Gastroesophageal sphincter (tissue), 4 donors: ENCODE results near the gene NFAM1. TPM values are rescaled to one million over a fixed set of nuclear protein-coding genes. Genes with fewer than 3 reads are reported as not detected.

Experiments
- ATAC-seq: fragments of 150-250 bp; one replicate; pipeline ENCODE4 v1.9.1; 2016; ENCODE audit warnings: mild to moderate bottlenecking, moderate library complexity
- H3K27ac ChIP-seq, 4 donors: fragments of 200-600 bp; sonication (generic) in 3 of 4; 1 replicate in 3 of 4; 2 replicates in 1 of 4; pipeline ENCODE4 v1.5.1; 2016 to 2019
- H3K27me3 ChIP-seq: fragments of 200-600 bp; sonication (generic); one replicate; pipeline ENCODE4 v1.5.1; 2019
- H3K36me3 ChIP-seq, 2 donors: fragments of 200-600 bp; sonication (generic); one replicate each; pipeline ENCODE4 v1.5.1; 2019; ENCODE audit warnings: control low read depth in 1 of 2
- H3K4me1 ChIP-seq, 3 donors: fragments of 200-600 bp; sonication (generic); 1 replicate in 2 of 3; 2 replicates in 1 of 3; pipeline ENCODE4 v1.5.1; 2016 to 2019; ENCODE audit warnings: control low read depth in 2 of 3
- H3K4me3 ChIP-seq, 2 donors: fragments of 200-600 bp; sonication (generic); one replicate each; pipeline ENCODE4 v1.5.1; 2019; ENCODE audit warnings: mild to moderate bottlenecking in 1 of 2, moderate library complexity in 1 of 2
- H3K9me3 ChIP-seq, 3 donors: fragments of 200-600 bp; sonication (generic); one replicate each; pipeline ENCODE4 v1.5.1; 2017 to 2019; ENCODE audit warnings: control low read depth in 2 of 3
- CTCF ChIP-seq, 4 experiments: fragments of 200-600 bp in 2 of 4; fragments of 450-650 bp in 2 of 4; sonication (generic) in 1 of 4; IDR thresholded peaks; one replicate each; pipeline ENCODE4 v1.5.1; 2017 to 2019; ENCODE audit warnings: antibody characterized with exemption in 4 of 4, mild to moderate bottlenecking in 2 of 4, moderate library complexity in 2 of 4
- EP300 ChIP-seq: sonication (generic); formaldehyde crosslinking; IDR thresholded peaks from one replicate; pipeline ENCODE4 v1.6.1; 2017; ENCODE audit warnings: antibody characterized with exemption, mild to moderate bottlenecking
- POLR2A ChIP-seq, 2 donors: fragments of 450-650 bp; IDR thresholded peaks; one replicate each; pipeline ENCODE4 v1.6.1; 2017; ENCODE audit warnings: antibody characterized with exemption in 2 of 2, mild to moderate bottlenecking in 2 of 2, moderate library complexity in 1 of 2
- POLR2AphosphoS5 ChIP-seq: sonication (generic); formaldehyde crosslinking; IDR thresholded peaks from one replicate; pipeline ENCODE4 v1.6.1; 2017; ENCODE audit warnings: antibody characterized with exemption
- WGBS, 2 donors: methylation state at CpG; one replicate each; pipeline ENCODE4 v1.1.5; 2018; ENCODE audit warnings: low coverage in 1 of 2; 5-methylcytosine and 5-hydroxymethylcytosine counted together
- total RNA-seq, 4 donors: library from RNA; depleted of rRNA; stranded (reverse); fragments of >200 nt; gene quantifications; one replicate each; pipeline ENCODE4 v1.1.0, GENCODE V29; 2016

The NFAM1 gene
- total RNA-seq, 4 donors from 2014 or later = 1.2 to 3.4 (median 2.7) TPM

DNA sequence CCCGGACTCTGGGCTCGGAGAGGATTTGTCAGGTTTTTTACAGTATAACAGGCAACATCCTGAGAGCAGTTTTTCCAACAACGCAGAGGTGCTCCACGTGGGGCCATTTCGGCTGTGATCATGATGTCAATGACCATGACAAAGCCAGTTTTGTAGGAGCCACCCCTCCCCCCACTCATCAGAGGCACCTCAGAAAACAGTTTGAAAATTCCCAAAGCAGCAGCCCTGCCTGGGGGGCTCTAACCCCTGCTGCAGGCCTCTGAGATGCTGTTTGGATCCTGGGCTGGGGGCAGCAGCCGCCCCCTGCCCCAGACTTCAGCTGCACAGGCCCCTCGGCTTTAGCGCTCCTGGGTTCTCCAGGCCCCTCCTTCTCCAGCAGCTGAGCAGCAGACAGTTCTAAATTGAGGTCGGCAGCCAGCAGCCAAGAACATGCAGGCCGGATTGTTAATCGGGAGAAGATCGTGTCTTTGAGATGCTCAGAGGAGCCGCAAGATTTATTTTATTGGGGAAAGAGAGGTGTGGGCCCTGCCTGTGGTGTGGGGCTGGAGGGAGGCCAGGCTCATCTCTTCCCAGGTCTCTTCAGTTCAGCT is 19.4 kb downstream of the NFAM1 start:
- TF ChIP-seq EP300 (no peak), CTCF (IDR thresholded peaks at IDR 0.05) (no peak), POLR2AphosphoS5 (no peak), POLR2A (IDR thresholded peaks at IDR 0.05) (no peak)
- Histone ChIP-seq H3K4me3 (no peak overlapping the region), H3K4me1 (peaks cover 0 to 12% (median 0%) of the 10 kb centered on the region in 3 donors), H3K36me3 (no peaks in the 10 kb centered on the region), H3K27ac (peak overlapping the region in 2 of 4 donors; percentile 39 to 67), H3K9me3 (no peaks in the 10 kb centered on the region), H3K27me3 (no peaks in the 10 kb centered on the region)
- no peak for ATAC-seq
- 25% methylated on average over 6 of the region's 13 CpGs; no CpG with 5 or more reads in 1 of the 2 donors for WGBS, 2 donors

DNA sequence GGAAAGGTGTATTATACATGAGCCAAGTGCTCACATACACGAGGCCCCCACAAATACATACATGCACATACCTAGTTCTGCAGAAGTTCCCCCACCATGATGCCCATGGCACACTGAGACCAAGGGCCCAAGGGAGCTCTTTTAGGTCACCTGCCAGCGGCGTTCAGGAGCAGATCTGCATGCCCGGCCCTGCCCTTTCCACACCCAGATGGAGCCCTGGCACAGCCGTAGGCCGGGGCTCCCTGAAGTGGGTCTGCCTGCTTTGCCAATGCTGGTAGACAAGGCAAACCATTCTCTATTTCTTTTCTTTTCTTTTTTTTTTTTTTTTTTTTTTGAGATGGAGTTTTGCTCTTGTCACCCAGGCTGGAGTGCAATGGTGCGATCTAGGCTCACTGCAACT is 21.5 kb downstream of the NFAM1 start:
- WGBS, 2 donors = 100% methylated on average over 6 of the region's 7 CpGs; no CpG with 5 or more reads in 1 of the 2 donors
- H3K4me1 ChIP-seq = peaks cover 0 to 12% (median 0%) of the 10 kb centered on the region in 3 donors

DNA sequence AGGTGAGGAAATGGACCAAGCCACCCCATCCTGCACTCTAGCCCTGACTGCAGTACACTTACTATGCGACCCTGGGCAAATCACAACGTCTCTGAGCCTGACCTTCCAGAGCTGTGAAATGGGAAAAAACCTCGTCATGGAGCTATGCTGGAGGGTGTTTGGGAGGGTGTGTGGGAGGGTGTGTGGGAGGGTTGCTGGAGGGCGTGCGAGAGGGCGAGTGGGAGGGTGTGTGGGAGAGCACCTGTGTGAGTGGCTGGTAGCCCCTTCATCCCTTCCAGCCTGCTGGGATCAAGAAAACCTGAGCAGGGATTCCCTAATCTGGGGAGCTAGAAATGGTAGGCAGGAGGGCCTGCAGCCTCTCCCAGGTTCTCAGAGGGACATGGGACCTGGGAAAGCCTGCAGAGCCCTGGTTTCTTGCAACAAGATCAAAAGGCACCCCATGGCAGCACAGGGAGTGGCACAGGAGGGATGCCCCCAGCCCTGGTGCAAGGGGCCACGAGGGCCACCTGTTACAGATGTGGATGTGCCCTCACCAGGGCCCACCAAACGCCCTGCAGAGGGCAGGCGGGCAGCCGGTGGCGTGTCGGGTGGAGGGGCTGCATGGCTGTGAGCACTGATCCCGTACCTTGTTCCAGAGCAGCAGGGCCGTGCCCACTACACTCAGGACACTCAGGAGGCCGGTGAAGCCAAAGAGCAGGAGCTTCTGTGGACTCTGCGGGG is 23.2 kb downstream of the NFAM1 start:
- Histone ChIP-seq H3K27ac (no peak overlapping the region), H3K4me3 (no peak overlapping the region), H3K9me3 (no peaks in the 10 kb centered on the region), H3K36me3 (no peaks in the 10 kb centered on the region), H3K4me1 (peaks cover 0 to 12% (median 0%) of the 10 kb centered on the region in 3 donors), H3K27me3 (no peaks in the 10 kb centered on the region)
- no peak for TF ChIP-seq EP300
- no peak for TF ChIP-seq CTCF (IDR thresholded peaks at IDR 0.05)
- TF ChIP-seq POLR2AphosphoS5 = no peak
- TF ChIP-seq POLR2A (IDR thresholded peaks at IDR 0.05) = no peak
- no peak for ATAC-seq
- WGBS, 2 donors = 85 to 93% methylated on average over 4 to 5 of the region's 16 CpGs

More for the DNA sequence above, 21.5 kb downstream of the NFAM1 start:
- no peak for ATAC-seq
- H3K27me3 ChIP-seq = no peaks in the 10 kb centered on the region
- no peak overlapping the region for H3K27ac ChIP-seq
- no peaks in the 10 kb centered on the region for H3K36me3 ChIP-seq
- no peaks in the 10 kb centered on the region for H3K9me3 ChIP-seq
- TF ChIP-seq EP300 (no peak), CTCF (IDR thresholded peaks at IDR 0.05) (no peak), POLR2A (IDR thresholded peaks at IDR 0.05) (no peak), POLR2AphosphoS5 (no peak)
- no peak overlapping the region for H3K4me3 ChIP-seq

- TF ChIP-seq CTCF (IDR thresholded peaks at IDR 0.05) (no peak), POLR2A (IDR thresholded peaks at IDR 0.05) (no peak), POLR2AphosphoS5 (no peak), EP300 (no peak)
- no peak overlapping the region for H3K4me3 ChIP-seq
- peaks cover 0 to 10% (median 0%) of the 10 kb centered on the region in 3 donors for H3K4me1 ChIP-seq
- no peak for ATAC-seq
- no peaks in the 10 kb centered on the region for H3K27me3 ChIP-seq
- H3K36me3 ChIP-seq = no peaks in the 10 kb centered on the region
- no peak overlapping the region for H3K27ac ChIP-seq
- 80% methylated on average over 1 of the region's 7 CpGs; no CpG with 5 or more reads in 1 of the 2 donors for WGBS, 2 donors
- H3K9me3 ChIP-seq = no peaks in the 10 kb centered on the region
These were observed 23.9 kb downstream of the NFAM1 start for GRCh38 chr22:42408276-42408675.

DNA sequence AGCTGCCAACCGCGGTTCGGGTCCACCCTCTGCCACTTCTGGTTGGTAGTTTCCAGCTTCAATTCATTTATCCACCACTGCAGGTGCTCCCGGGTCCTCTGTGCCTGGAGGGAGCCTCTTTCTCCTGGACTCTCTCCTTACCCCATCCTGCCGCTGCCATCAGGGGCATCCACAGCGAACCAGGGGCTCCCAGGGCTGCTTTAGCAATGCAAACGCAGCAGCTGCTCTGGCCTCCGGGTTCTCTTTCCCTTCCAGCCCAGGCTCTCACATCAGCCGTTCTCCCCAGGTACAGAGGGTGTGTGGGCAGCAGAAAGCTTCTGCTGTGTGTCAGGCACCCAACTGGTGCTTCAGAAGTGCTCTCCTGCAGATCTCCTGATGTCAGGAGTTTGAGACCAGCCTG is 27.9 kb downstream of the NFAM1 start:
- H3K4me1 ChIP-seq = no peaks in the 10 kb centered on the region
- H3K36me3 ChIP-seq = no peaks in the 10 kb centered on the region
- no peak overlapping the region for H3K4me3 ChIP-seq
- TF ChIP-seq POLR2AphosphoS5 (no peak), EP300 (no peak), POLR2A (IDR thresholded peaks at IDR 0.05) (no peak), CTCF (IDR thresholded peaks at IDR 0.05) (no peak)
- H3K27me3 ChIP-seq = peaks cover 15% of the 10 kb centered on the region
- WGBS, 2 donors = 43% methylated on average over 9 of the region's 9 CpGs; no CpG with 5 or more reads in 1 of the 2 donors
- no peaks in the 10 kb centered on the region for H3K9me3 ChIP-seq
- H3K27ac ChIP-seq = no peak overlapping the region
- ATAC-seq = no peak
